NCI-H446 treated with DMSO at 0.1 percent for 48 hours (cell line): ENCODE results near the gene USH2A.
A peak's percentile ranks its signal among the peaks of the same experiment; 100 is the strongest.
"Not testable (repeated sequence)": the region's sequence is repeated elsewhere in the genome, so short reads cannot be mapped to it uniquely, and the experiment has no call there.

Experiments used
- DNase-seq: peaks from one replicate; lab custom pipeline; 2025; lab: John Stamatoyannopoulos, UW

The USH2A gene

DNA sequence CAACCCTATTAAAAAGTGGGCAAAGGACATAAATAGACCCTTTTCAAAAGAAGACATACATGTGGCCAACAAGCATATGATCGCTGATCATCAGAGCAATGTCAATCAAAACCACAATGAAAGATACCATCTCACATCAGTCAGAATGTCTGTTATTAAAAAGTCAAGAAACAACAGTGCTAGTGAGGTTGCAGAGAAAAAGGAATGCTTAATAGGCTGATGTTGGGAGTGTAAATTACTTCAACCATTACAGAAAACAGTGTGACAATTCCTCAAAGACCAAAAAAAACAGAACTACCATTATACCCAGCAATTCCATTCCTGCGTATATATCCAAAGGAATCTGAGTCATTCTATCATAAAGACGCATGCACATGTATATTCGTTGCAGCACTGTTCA is 13.2 kb downstream of the USH2A start:
- no peak for DNase-seq

DNA sequence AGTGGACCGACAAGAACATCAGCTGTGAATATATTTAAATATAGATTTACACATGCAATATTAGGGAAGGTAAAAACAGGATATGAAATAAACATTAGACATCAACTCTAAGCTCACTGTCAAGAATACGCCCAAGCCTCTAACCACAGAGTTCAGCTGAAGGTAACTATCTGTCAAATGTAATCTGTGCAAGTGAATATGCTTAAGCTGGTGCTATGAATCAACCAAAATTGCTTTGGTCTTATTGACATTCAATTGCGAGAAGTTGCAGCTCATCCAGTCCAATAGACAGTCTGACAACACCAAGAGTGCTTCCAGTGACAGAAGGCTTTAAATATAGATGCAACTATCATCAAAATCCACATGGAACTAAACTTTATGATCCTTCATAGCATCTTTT is 32.3 kb downstream of the USH2A start:
- DNase-seq: no peak

DNA sequence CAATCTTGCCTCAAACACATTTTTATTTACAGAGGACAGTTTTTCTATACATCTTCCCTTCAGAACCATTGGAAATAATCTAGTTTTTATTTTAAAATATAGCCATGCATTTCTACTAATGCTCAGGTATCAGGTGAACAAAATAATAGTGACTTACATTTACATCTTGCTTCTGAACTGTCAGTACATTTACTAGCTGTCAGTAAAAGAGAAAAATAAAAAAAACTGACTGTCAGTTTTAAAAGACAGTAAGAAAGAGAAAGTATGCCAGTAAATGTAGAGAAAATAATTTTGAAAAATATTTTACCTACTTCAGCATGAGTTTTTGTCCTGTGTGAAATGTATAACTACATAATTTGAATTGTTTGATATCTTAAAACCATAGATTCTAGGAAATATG is 33.5 kb downstream of the USH2A start:
- DNase-seq: no peak

DNA sequence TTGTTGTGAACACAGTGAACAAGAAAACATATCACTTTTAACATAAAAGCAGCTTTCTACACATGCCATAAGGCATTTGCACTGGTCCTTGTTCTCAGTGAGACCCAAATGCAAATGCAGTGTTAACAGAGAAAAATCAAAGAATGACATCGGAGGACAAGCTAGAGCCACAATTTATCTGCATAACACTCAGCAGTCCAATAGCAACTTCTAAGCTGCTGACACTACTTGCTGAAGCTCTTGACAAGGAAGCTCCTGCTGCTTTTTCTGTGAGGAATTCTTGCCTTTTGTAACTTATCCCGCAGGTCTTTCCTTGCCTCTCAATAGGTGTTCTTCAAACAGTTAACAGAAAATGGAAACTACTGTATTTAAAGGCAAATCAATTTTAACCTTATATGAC is 34.7 kb downstream of the USH2A start:
- DNase-seq: no peak

DNA sequence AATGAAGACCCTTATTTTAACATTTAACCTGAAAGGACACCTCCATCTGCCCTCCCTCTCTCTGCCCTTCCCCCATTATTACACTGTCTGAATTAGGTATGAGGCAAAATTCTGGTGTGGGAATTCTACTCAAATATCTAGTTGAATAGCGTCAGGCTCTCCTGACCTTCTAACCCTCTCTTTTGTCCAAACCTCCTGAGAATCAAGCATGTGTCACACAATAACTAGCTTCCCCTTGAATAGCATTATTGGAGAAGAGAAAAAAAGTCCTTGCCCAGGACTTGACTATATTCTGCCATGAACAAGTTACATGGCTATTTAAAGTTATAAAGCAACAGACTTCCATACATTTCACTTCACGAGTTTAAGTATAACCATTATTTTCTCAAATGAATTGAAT is 35.5 kb downstream of the USH2A start:
- no peak for DNase-seq

DNA sequence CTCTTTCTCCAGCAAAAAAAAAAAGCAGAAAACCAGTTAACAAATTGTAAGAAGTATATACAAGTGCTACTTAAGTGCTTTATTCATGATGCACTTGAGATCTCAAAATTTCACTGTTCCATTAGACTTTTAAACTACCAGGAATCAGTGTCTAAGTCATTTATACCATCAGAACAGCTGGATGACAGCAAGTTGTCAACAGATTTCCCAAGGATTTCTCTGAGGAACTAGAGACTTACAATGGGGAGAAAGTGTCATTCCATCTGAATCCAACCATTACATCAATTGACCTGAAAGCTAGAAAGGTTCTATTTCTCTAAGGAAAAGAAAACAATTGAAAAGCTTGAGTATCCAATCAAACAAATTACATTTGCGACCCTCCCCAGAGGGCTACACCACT is 43.8 kb downstream of the USH2A start:
- DNase-seq: no peak

DNA sequence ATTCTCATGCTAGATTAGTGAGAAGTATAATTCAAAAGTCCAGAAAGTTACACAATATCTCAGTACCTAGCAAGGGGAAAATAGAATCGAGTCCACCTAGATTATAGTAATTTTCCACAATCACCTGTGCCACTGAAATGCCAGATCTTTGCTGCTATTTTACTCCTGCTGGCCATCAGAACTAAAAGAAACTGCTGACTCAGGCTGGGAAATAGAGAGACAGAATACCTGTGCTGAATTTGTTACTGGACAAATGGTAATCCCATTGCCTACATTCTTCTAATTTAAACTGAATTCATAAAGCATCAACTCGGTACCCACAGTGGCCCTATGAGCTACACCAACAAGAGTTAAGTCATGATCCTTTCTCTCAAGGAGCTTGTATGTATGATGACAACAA is 55.0 kb downstream of the USH2A start:
- no peak for DNase-seq

DNA sequence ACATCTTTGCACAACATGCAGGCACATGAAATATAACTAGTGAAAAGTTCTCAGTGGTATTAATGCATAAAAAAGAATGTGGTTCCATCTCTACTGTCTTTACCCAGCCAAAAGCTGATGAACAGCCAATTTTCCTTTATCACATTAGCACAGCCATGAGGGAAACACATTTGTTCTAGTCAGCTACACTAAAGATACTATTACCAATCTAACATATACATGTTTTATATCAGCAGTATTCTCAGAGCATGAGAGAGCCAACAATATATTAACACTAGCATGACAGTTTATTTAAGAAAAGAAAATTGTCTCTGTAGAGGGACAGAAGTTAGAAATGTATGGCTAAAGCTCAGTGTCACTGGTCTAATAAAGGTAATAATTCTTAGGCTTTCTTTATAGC is 56.3 kb downstream of the USH2A start:
- no peak for DNase-seq

DNA sequence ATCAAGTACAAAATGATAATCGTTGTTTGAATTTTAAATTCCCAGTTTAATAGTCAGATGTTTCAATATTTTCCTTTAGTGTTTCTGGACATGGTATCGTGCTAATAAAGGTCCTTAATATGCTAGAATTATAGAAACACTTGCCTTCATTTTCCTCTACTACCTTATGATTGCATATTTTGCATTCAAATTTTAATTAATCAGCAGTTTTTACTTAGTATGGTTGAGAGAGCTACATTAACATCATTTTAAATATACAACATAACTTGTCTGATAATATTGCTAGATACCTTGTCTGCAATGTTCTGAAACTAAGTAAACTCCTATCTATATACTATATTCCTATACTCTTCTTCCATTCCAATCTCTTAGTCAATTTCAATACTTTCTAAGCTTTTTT is 66.3 kb downstream of the USH2A start:
- DNase-seq: no peak

DNA sequence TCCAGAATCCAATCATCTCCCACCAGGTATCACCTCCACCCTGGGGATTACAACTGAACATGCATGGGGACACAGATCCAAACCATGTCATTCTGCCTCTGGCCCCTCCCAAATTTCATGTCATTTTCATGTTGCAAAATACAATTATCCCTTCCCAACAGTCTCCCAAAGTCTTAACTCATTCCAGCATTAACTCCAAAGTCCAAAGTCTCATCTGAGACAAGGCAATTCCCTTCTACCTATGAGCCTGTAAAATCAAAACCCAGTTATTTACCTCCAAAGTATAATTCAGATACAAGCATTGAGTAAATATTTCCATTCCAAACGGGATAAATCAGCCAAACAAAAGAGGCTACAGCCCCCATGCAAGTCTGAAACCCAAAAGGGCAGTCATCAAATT is 73.1 kb downstream of the USH2A start:
- DNase-seq: no peak

DNA sequence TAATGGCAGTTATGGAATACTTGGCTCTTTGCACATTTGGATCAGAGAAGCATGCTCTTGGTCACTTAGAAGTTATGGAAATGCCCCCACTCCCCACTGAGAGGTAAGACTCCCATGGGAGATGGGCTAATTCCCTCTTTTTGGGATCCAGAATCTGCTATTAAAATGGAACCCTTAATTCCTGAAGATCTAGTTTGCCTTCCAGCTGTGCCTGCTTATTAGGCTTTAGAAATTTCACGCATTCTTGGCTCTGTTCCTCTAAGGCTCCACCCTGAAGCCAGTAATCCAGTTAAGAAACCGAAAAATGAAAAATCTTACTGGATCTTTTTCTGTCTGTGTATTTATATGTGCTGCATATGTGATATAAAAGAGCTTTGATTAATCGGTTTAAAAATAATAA is 76.7 kb downstream of the USH2A start:
- DNase-seq: no peak

DNA sequence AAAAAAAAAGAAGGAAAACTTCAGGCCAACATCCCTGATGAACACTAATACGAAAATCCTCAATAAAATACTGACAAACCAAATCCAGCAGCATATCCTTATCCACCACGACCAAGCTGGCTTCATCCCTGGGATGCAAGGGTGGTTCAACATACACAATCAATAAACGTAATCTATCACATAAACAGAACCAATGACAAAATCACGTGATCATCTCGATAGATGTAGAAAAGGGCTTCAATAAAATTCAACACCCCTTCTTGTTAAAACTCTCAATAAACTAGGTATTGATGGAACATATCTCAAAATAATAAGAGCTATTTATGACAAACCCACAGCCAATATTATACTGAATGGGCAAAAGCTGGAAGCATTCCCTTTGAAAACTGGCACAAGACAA is 82.7 kb downstream of the USH2A start:
- not testable (repeated sequence) for DNase-seq

DNA sequence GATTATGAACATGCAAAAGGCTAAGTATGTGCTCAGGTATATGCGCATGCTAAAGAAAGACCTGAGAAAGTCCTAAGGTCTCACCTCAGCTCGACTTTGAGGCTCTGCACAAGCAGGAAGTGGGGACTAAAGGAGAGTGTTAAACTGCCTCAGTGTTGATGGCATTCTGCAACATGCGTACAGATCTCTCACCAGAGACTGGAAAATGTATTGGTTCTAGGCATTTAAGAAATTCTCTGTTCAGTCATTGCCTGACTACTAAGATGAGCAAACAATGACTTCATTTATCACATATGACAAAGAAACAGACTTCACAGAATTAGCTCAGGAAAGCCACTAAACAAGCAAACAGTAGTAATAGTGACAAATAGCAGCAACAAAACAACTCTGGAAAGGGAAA is 90.8 kb downstream of the USH2A start:
- DNase-seq: no peak

DNA sequence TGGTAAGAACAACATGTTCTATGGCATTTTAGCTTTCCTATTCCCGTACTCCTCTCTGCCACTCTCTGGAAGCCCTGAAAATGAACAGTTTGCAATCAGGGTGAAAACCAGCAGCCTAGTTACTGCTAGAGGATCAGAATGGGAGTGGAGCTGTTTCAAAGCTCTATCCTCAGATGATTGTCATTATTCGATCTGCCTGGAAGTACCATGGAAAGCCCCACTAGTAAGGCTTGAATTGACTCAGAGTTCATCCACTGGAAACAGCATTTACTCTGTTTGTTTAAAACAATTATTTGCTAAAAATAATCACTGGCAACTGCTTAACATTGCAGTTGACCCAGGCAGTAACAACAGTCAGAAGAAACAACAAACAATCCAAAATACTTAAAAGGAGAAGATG is 91.2 kb downstream of the USH2A start:
- DNase-seq: no peak

DNA sequence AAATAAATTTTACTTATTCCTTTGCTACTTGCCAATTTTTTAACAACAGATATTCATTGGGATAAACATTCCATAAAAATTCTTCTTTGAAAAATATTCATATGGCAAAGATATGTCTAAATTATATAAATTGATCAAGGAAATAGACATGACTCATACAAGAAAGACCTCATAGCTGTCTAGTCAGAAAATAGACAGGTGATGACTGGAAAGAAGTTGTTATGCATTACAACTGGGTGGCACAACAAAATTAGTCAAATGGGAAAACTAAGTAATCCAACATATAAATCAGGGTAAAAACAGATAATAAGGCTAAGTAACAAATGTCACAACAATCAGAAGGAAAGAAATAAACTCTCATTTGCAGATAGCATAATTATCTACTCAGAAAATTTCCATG is 92.0 kb downstream of the USH2A start:
- DNase-seq: no peak

DNA sequence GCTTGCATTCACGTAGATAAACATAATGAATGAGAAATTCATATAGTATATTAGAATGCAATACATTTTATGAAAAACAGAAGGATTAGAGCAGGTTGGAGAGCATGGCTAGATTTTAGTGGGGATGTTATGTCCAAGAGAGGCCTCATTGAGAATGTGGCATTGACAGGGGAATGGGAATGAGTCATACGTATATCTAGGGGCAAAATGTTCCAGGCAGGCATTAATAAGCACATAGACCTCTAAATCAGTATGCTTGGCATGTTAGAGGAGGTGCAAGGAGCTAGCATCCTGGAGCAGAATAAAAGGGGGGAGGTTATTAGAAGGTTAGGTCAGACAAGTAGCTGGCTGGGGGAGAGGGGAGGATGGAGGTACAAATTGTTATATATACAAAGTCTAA is 93.0 kb downstream of the USH2A start:
- no peak for DNase-seq

DNA sequence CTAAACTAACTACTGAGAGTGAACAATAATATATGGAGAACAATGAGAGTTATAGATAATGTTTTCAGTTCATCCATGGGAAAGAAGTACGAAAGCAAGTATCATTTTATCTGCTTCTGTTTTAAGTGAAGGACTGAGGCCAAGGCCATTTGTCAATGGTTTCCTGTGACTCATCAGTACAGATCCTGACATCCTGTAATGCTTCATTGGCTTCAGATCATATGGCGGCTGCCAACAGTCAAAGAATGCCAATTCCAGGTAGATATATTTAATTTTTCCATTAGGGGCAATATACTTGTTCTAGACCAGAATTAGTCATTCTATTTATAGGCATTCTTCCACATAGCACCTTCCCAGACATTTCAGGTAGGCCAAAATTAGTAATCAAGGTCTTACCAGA is 97.3 kb downstream of the USH2A start:
- DNase-seq: peak; percentile 13

DNA sequence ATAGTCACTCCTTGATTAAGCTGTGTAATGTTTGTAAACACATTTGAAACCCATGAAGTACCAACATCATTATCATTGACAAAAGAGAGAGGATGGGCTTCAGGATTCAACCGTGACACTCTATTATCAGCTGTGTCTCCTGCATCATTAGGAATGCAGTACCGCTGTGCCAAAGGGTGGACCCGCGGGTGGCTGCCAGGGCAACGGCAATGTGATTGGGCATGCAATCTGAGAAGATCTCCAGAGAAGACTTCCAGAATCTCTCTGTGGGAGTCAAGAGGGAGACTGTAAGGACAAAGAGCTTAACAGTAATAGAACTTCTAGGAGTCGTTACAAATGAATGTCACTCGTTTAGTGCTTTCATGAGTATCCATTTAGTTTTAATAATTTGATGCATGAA is 97.9 kb downstream of the USH2A start:
- no peak for DNase-seq

DNA sequence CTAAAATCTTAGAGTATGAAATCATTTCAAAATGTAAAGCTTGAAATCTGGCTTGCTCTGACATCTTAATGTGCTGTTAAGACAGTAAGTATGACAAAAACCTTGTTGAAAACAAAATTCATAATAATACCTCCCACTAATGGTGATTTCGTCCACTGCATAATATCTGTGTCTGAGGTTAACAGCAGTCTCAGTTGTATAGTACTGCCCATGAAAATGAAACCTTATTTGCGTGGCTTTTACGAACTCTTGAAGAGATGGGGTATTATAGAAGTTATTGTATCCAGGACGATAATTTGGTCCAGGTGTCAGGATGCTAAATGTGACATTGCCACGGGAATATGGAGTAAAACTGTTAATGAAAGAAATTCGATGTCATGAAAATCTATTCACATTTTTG is 99.9 kb downstream of the USH2A start:
- no peak for DNase-seq

DNA sequence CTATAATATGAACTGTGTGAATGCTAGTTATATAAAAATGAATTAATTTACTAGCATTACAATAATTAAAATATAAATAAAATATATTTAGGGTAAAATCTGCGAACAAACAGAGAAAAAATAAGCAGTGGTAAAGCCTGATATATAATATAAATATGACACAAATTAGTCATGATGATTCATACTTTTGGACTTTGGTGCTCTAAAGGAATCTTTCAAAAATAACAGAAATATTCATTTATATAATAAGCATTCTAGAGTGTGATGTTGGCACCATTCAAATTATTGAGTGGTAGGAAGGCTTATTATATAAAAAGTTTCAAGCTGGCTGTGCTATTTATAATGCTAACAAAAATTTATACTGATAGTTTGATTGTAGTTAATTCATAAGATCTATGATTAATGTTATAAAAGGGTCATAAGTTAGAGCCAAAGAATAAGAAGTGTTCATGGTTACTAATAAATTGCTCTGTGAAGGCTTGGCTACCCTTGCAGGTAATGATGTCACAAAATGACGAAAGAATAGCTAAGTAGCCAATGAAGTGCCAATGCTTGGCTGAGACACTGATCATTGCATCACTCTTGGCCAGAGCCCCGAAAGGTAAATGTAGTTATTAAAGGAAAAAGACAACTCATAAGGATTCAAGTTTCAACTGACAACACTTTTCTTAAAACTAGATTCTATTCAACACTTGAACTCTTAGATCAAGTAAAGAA is 108.7 kb downstream of the USH2A start:
- no peak for DNase-seq

DNA sequence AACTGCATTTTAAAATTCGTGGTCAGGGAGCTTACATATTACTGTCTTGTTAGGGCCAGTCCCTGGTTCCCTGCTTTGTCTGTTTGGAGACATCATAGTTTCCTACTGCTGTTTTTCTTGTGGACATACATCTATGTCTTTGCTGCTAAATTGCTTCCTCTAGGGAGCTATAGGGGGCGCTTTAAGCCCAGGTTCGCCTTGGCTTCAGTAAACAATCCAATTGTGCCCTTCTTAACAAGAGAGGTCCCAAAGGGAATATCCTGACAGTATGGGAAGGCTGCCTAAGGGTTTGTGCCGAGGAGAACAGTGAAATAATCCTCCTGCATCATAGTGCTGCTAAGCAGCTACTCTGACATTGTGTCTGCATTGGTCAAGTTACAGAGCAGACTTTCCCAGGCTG is 112.5 kb downstream of the USH2A start:
- no peak for DNase-seq

DNA sequence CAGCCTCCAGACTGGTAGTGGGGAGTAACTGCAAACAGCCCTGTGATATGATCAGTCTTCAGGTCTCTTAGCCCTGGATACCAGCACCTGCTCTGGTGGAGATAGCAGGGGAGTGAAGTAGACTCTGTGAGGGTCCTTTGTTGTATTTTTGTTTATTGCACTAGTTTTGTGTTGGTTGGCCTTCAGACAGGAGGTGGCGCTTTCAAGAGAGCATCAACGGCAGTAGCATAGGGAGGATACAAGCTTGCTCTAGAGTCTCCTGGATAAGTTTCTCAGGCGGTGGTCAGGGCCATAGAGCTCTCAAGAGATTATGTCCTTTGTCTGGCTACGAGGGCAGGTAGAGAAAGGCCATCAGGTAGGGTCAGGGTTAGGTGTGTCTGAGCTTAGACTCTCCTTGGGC is 116.4 kb downstream of the USH2A start:
- DNase-seq: no peak

DNA sequence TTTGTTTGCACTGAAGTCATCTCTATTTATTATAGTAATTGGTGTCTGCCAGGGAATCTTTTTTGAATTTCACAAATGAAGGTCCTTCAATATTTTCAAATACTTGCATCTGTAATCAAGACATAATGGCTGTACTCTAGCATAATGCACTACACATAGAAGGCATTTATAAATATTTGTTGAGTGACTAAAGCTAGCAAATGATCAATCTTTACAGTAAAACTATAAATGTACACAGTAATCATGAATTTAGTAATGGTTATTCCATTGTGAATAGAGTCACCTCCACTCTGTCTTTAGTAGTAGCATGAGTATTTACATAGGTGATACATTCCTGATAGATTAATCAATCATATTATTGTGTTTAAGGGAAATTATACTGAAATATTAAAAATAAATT is 119.6 kb downstream of the USH2A start:
- no peak for DNase-seq

DNA sequence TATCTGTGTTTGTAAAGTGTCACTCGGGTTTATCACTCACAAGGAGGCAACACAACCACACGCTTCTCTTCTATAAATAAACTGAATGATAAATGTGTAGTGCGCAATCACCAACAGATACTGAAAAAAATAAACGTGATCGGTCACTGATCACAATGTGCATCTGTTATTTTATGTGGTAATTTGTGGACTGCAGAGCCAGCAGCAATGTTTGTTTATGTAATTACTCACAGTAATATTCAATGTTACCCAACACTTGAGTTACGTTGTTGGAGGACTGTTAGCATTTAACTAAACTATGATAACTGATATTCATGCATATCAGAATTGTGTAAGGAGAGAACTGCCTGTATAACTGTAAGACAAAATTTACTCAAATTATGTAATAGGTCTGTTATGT is 129.6 kb downstream of the USH2A start:
- no peak for DNase-seq

DNA sequence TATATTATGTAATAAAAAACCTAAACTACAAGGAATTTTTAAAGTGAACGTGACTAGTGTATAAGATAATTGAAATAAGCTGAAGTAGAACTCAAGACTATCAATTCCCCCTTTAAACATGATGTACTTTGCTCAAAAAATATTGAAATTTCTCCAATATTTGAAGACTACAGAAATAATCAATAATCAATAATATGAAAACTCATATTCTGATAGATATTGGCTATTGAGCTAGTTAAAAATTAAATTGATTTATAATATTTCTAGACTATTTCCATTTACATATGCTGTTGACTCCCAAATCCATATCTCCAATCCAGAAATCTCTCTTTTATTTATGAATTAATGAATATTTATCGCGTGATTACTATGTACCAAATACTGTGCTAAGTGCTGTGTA is 133.2 kb downstream of the USH2A start:
- no peak for DNase-seq
